Epithelial cell of proximal tubule (primary cell): ENCODE results near the gene SMAD7. TPM values are rescaled to one million over a fixed set of nuclear protein-coding genes. Genes with fewer than 3 reads are reported as not detected.

ENCODE experiments used
- DNase-seq: peaks from one replicate; pipeline ENCODE4 v3.0.0-alpha.2; 2011; ENCODE audit warnings: low read depth
- H3K4me3 ChIP-seq: 2 replicates; pipeline ENCODE4 v1.5.1; 2011; ENCODE audit warnings: low read depth, mild to moderate bottlenecking, low read length
- CTCF ChIP-seq: conservative IDR thresholded peaks from 2 replicates; pipeline ENCODE4 v1.5.1; 2012; ENCODE audit warnings: low read depth, mild to moderate bottlenecking, low read length
- total RNA-seq: library from RNA; depleted of rRNA; stranded (reverse); fragments of >200 nt; gene quantifications from 2 replicates; pipeline ENCODE4 v1.2.3, GENCODE V29; 2015

Gene SMAD7
- total RNA-seq, 1 donor from 2014 or later: 30.4 TPM

- no peak for TF ChIP-seq CTCF
- H3K4me3 ChIP-seq: no peak overlapping the region
- DNase-seq: no peak
These were observed 36.3 kb upstream of the SMAD7 start for GRCh38 chr18:48986851-48987761.

- no peak for TF ChIP-seq CTCF
- H3K4me3 ChIP-seq: no peak overlapping the region
- DNase-seq: no peak
These were observed 34.4 kb upstream of the SMAD7 start for GRCh38 chr18:48985161-48985560.

- TF ChIP-seq CTCF: no peak
- H3K4me3 ChIP-seq: no peak overlapping the region
- DNase-seq: no peak
These were observed 33.1 kb upstream of the SMAD7 start for GRCh38 chr18:48983793-48984437.

- H3K4me3 ChIP-seq: no peak overlapping the region
- no peak for DNase-seq
- TF ChIP-seq CTCF: no peak
These were observed 31.5 kb upstream of the SMAD7 start for GRCh38 chr18:48982266-48982665.

- TF ChIP-seq CTCF: no peak
- no peak overlapping the region for H3K4me3 ChIP-seq
- no peak for DNase-seq
These were observed 29.5 kb upstream of the SMAD7 start for GRCh38 chr18:48979944-48980890.

GRCh38 chr18:48977914-48978313, 27.1 kb upstream of the SMAD7 start:
- no peak for DNase-seq
- no peak overlapping the region for H3K4me3 ChIP-seq
- no peak for TF ChIP-seq CTCF
